NCI-H345 treated with DMSO at 0.1 percent for 48 hours (cell line): ENCODE results near the gene NUMBL.
A peak's percentile ranks its signal among the peaks of the same experiment; 100 is the strongest.
"Not testable (repeated sequence)": the region's sequence is repeated elsewhere in the genome, so short reads cannot be mapped to it uniquely, and the experiment has no call there.

Experiments used
- DNase-seq: peaks from one replicate; lab custom pipeline; 2025; ENCODE audit not compliant: unreplicated experiment; lab: John Stamatoyannopoulos, UW

Gene NUMBL

DNA sequence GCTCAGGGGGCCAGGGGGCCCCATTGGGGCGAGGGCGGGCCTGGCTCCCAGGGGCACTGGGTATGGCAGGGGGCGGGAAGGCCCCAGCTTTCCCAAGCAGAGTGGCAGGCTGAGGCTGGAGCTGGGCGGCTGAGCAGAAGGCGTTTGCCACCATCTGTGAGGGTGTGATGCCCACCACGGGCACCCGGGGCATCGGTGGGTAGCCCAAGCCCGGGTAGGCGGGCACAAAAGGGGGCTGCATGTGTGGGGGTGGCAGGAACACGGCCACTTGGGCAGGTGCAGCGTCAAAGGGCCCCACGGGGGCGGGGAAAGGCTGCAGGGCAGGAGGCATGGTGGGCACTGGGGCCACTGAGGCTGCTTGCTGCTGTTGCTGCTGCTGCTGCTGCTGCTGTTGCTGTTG is 22.8 kb downstream of the NUMBL start:
- DNase-seq: no peak

DNA sequence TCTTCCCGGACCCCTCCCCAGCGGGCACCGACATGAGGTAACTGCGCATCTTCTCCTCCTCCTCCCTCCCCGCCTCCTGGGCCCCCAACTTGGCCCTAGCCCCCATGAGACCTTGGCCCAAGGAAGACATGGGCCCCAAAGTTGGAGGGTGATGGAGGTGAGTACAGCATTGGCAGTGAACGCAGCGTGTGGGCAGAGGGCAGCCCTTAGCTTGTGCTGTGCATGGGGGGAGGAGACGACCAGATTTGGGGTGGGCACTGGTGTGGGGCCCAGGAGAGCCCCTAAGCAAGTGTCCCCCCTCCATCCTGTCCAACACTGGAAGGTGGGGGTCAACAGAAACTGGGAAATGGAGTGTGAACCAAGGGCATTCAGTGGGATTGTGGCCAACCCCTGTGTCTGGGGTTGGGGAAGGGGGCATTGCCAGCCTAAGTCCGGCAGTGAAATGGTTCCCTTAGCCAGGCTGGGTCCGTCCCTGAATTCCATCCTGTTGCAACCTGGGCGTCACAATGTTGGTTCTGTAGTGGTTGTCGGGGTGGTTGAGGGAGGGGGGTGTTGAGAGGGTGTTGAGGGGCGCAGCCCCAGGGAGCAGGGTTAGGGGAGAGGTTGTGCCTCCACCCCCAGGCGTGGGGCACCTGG is 23.5 kb downstream of the NUMBL start:
- DNase-seq: no peak

DNA sequence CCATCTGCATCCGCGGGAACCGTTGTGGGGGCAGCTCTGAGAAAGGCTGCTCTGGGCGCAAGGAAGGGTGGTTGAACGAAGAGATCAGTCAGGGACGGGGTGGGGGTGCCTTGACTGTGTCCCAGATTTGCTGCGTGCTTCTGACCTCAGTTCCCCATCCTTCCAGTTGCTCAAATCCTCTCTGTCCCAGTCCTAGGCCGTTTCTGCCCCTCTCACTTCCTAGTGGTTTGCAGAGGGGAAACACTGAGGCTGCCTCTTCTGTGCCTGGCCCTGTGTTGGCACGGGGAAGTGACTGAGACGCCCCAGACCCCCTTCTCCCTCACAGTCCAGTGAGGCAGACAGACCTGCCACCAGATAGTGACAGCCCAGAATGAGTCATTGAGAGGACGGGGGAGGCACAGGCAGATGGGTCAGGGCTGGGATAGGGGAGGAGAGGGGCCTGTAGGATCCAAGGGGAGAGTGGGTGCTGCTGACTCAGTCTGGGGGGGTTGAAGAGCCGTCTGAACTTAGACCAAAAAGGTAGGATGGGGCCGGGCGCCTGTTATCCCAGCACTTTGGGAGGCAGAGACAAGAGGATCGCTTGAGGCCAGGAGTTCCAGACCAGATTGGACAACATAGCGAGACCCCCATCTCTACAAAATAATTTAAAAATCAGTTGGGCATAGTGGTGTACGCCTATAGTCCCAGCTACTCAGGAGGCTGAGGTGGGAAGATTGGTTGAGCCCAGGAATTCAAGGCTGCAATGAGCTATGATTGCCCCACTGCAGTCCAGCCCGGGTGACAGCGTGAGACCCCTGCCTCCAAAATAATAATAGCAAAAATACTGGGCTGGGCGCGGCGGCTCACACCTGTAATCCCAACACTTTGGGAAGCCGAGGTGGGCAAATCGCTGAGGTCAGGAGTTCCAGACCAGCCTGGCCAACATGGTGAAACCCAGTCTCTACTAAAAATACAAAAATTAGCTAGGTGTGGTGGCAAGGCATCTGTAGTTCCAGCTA is 26.5 kb downstream of the NUMBL start:
- DNase-seq: no peak

- peak; percentile 94 for DNase-seq
These were observed 27.3 kb downstream of the NUMBL start for GRCh38 chr19:40662925-40663694.

GRCh38 chr19:40661616-40662015 is 28.8 kb downstream of the NUMBL start:
- DNase-seq: no peak

GRCh38 chr19:40659566-40659965 is 30.9 kb downstream of the NUMBL start:
- DNase-seq: no peak

- no peak for DNase-seq
These were observed 31.3 kb downstream of the NUMBL start for GRCh38 chr19:40659116-40659515.

- DNase-seq: no peak
These were observed 32.4 kb downstream of the NUMBL start for GRCh38 chr19:40658031-40658430.

DNA sequence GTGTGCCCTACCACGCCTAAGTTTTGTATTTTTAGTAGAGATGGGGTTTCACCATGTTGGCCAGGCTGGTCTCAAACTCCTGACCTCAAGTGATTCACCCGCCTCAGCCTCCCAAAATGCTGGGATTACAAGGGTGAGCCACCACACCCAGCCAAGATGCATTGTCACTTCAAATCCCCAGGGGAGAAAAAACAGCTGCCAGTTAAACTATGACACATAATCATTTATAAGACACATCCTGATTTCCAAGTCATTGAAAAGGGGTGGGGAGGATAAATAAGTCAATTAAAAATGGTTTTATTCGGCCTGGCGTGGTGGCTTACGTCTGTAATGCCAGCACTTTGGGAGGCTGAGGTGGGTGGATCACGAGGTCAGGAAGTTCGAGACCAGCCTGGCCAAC is 34.8 kb downstream of the NUMBL start:
- DNase-seq: not testable (repeated sequence)

- not testable (repeated sequence) for DNase-seq
These were observed 38.1 kb downstream of the NUMBL start for GRCh38 chr19:40652303-40652702.

DNA sequence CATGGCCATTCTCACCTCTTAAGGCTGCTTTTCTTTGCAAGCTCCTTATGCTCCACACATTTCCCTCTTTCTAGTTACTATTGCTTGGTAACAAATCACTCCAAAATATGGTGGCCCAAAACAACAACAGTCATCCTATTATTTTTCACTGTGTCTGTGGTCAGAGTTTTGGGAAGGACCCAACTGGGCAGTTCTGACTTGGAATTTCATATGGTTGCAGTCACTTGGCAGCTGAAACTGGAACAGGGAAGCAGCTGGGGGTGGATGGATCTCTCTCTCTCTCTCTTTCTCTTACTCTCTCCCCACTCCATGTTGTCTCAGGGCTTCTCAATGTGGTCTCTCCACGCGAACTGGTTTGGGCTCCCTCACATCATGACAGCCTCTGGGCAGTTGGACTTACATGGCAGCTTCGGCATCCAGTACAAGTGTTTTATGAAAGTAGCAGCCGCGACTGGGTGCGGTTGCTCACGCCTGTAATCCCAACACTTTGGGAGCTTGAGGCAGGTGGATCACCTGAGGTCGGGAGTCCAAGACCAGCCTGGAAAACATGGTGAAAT is 39.6 kb downstream of the NUMBL start:
- no peak for DNase-seq

GRCh38 chr19:40649903-40650675 is 40.4 kb downstream of the NUMBL start:
- not testable (repeated sequence) for DNase-seq

DNA sequence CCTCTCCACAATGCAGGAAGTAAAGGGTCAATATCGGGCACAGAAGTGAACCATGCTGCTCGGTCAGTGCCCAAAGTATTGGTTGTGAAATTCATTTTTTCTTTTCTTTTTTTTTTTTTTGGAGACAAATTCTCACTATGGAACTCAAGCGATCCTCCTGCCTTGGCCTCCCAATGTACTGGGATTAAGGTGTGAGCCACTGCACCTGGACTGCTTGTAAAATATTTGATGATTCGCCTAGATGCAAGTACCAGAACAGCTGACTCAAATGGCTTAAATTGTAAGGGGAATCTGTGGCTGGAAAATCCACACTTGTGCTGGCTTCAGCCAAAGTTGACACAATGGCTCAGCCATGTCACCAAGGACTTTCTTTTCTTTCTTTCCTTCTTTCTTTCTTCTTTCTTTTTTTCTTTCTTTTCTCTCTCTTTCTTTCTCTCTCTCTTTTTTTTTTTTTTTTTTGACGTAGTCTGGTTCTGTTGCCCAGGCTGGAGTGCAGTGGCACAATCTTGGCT is 43.7 kb downstream of the NUMBL start:
- DNase-seq: no peak

DNA sequence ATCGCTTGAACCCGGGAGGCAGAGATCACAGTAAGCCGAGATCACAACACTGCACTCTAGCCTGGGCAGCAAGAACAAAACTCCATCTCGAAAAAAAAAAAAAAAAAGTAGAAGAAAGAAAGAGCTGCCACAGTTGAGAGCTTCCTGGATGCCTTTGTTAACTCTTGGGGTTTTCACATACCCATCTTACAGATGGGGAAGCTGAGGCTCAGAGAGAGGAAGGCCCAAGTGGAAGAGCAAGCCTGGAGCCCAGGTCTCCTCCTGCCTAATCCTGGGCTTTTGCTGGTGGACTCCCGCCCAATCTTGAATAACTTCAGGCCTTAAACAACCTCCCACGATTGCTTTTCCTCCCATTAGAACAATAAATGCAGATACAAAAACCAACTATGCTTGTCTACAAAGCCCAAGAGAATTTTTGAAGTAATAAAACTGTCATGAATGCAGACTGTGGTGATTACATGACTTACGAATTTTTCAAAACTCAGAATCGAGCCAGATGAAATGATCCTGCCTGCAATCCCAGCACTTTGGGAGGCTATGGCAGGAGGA is 47.6 kb downstream of the NUMBL start:
- no peak for DNase-seq

- no peak for DNase-seq
These were observed 48.3 kb downstream of the NUMBL start for GRCh38 chr19:40642051-40642706.

DNA sequence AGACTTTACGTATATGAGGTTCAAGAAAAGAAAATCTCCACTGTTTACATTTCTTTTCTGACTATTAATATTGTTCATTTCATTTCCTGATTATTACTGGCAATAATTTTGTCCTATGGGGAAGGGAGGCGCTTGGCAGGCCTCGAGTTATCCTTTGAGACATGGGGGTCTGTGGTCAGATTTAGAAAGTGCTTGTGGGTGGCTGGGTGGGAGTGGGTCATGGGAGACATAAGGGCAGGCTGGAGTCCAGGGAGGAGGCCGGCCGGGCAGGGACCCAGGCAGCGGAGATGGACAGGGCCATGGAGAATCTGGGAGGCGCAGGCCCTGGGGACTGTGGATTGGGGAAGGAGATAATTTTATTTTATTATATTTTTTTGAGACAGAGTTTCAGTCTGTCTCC is 49.2 kb downstream of the NUMBL start:
- no peak for DNase-seq

DNA sequence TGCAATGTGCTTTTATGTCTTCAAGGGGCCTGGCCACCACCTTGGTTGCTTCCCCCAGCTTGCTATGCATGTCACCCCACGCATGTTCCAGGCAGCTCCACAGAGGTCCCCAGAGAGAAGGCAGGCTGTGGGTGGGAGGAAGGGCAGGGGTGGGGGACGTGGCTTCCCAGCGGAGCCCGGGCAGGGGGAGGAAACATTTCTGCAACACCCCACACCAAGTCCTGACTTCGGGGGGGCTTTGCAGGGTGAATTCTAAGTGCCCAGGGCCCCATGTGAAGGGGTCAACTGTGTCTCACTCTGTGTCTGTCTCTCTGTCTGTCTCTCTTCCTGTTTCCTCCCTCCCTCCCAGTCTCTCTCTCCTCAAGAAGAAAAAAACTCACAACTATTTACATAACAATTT is 49.7 kb downstream of the NUMBL start:
- no peak for DNase-seq

DNA sequence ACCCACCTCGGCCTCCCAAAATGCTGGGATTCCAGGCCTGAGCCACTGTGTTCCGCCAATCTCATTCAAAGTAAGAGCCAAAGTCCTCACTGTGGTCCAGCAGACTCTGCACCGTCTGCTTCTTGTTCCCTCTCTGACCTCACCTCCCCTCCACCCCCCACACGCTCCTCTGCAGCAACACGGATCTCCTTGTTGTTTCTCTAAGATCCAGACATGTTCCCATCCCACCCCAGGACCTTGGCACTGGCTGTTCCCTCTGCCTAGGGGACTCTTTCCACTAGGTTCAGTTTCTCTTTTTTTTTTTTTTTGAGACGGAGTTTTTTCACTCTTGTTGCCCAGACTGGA is 50.8 kb downstream of the NUMBL start:
- DNase-seq: no peak

DNA sequence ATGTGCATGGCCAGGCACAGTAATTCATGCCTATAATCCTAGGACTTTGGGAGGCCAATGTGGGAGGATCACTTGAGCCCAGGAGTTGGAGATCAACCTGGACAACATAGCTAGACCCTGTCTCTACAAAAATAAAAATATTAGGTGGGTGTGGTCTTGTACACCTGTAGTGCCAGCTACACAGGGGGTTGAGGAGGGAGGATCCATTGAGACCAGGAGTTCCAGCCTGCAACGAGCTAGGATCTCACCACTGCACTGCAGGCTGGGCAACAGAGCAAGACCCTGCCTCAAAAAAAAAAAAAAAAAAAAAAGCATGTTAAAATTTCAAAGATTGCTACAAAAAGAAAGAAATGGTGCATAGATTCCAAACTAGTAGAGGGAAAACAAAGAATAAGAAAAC is 52.1 kb downstream of the NUMBL start:
- no peak for DNase-seq

- no peak for DNase-seq
These were observed 57.2 kb downstream of the NUMBL start for GRCh38 chr19:40633207-40633606.
